ENCODE data around the gene GTPBP1.

Gene GTPBP1

DNA sequence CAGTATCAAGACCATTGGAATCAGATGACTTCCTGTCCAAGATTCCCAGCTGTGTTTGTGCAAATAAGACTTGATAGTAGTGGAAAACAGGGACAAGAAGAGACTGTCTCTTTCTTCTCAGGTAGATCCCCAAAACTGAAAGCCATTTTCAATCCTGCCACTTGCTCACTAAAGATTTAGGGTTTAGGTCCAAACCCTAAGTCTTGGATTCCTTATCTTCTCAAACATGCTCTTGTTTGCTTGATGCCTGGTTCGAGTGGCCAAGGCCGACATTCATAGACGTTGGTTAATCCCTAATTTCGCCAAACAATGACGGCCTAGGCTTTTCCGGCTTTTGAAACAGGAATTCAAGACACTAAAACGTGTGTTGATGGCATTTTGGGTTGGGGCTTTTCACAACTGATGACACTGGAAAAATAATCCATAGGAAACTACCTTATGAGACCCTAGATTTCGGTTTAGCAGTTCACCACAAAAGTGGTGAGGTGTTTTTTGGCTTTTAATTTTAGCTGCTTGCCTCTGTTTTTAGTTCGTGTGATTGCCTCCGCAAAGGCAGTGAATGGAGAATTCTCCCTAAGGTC is 1.0 kb upstream of the GTPBP1 start:
- DNase-seq, result no peak

DNA sequence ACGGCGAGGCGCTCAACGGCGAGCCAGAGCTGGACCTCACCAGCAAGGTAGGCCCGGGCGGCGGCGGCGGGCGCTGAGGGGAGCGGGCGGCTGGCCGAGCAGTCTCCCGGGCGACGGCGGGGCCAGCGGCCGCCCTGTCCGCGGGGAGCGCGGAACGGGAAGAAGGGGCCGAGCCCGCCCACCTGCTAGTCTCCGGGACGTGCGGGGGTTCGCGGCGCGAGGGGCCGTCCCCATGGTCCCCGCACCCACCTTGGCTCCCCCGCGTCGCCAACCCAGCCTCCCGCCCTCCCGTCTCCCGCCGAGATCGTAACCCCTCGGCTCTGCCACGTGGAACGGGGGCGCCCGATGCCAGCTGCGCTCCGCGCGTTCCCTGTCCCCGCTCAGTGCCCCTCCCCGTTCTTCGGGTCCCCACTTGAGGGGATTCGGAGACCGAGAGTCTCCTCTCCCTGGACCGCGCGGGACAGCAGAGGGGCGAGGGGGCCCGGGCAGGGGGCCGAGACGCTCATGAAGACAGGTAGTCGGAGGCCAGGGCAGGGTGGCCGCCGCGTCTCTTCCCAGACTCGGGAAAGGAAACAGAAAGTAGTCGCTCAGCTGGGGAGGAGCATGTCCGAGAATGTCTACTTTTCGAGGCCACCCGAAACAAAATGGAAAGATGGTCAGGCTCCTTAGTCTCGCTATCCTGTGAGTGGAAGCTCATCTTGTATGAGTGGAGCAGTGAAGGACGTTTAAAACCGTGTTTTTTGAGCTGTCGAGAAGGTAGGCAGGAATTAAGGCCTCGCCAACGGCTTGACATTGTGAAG is 557 bp downstream of the GTPBP1 start:
- no peak for DNase-seq

DNA sequence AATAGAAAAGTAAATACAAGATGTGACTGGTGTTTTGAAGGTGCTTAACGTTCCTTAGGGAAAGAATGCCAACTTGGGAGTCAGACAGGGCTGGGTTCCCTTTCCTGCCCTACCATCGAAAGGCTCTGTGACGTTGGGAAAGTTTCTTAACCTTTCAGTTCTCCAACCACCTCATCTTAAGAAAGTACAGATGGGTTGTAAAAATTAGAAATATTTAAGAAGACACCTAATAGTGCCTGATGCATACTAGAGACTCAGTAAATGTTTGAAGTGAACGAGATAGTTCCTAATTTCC is 1.1 kb downstream of the GTPBP1 start:
- no peak for DNase-seq

DNA sequence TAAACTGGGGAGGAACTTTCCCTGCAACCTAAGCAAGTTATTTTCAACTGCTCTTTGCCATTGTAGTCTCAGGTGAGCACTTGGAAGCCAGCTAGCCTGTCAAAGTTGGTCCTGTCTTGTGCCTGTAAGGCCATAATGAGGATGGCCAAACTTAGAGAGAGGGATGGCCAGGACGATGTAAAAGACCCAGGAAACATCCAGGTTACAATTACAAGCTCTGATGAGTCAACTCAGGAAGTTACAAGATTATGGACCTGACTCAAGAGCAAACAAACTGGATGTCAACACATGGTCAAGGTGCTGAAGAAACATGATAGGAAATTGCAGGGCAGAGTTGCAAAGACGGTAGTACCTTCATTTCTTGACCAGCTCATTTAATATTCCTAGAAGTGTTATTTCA is 1.6 kb downstream of the GTPBP1 start:
- no peak for DNase-seq

DNA sequence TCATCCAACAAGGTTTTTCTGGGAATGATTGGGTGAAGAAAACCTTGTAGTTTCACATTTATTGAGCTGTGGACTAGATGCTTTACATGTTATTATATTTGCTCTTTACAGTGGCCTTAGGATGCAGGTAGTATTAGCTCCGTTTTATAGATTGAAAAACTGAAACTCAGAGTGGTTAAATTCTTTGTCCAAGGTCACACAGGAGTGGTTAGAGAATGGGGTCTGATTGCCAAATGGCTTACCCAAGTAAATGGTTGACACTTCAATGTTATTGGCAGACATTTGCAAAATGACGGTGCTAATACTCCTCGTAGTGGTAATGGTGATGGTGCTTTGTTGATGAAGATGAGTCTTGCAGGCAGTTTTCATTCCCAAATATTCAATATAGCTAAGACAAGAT is 2.2 kb downstream of the GTPBP1 start:
- DNase-seq, result no peak

DNA sequence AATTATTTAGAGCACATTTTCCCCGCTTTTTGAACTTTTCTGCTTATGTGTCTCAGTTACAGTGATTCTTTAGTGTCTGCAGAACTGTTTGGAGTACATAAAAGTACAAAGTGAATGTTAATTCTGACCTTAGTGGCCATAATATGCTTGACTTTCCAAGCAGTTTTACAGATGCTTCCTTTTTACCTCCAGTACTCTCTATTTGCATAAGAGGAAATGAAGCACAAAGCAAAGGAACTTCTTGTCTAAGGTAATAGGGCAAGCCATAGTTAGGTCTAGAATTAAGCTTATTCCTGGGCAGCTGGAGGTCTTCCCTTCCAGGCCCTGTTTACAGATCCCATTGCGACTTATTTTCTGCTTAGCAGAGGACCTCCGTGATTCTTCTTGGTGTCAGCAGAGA is 3.6 kb downstream of the GTPBP1 start:
- DNase-seq, result no peak

DNA sequence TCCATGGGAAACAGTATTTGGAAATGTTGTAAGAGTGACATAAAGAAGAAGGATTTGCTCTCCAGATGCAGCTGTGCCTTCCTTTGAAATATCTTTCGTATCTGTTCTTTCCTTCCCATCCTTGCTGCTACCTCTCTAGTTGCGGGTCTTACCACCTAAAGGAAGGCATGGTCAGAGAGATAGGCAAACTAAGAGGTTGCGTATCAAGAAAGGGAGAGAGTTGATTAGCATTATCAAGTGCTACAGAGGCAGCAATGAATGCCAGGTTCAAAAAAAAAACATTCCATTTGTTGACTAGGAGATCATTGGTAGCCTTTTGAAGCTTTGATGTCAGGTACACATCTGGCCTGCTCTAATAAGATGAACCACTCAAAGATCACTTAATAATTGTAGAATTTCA is 4.6 kb downstream of the GTPBP1 start:
- no peak for DNase-seq

DNA sequence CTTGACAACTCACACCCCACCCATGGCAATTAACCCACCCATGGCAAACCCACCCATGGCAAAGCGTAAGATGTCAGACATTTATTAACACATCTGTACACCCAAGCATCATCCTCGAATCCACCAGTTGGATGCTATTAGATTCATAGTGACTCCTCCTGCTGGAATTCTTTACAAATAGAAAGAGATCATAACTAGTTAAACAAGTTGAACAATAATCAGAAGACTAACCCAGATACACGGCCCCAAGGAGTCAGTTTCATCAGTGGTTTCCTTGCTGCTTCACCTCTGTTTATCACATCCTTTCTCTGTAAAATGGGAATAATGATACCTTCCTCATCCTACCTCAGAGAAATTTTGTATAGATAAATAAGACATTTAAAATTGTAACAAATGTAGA is 5.1 kb downstream of the GTPBP1 start:
- no peak for DNase-seq

DNA sequence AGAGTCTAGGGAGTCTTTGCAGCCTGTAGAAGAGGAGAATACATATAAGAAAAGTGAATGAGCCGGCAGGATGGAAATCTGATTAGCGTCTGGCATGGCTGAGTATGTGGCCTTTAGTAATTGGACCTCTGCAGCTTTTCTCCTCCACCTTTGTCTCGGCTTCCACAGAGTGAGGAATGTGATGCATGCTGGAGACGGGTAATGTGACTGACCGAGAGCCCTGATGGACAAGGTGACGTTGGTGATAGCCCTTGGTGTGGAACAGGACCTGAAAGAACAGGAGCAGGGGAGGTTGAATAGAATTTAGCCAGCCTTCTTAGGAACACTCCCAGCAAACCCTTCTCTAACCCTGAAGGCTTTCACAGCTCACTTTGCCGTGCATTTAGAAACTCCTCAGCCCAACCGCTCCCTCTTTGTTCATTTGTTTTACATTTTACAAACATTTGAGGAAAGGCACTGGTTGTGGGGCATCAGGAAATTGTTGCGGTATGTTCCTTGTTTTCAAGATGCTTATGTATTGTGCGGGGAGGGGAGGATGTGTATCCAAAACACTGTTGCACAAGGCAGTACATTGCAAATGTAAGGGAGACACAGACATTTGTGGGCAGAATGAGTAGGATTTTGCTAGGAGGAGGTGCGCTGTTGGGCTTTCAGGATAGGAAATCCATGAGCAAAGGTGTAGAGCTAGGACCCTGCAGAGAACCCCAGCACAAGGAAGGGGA is 6.9 kb downstream of the GTPBP1 start:
- DNase-seq, result no peak

DNA sequence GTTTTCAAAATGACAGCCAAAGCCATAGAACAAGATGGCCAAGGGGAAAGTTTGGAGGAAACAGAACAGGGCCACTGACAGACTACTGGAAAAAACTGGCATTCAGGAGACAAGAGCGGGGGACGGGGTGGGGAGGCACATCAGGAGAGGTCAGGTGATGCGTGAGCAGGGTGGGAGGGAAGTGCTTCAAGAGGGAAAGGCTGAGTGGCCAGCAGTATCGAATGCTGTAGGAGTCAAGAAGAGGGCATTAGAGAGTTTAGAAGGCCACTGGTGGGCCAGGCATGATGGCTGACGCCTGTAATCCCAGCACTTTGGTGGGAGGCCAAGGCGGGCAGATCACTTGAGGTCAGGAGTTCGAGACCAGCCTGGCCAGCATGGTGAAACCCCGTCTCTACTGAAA is 8.2 kb downstream of the GTPBP1 start:
- DNase-seq, result no peak

DNA sequence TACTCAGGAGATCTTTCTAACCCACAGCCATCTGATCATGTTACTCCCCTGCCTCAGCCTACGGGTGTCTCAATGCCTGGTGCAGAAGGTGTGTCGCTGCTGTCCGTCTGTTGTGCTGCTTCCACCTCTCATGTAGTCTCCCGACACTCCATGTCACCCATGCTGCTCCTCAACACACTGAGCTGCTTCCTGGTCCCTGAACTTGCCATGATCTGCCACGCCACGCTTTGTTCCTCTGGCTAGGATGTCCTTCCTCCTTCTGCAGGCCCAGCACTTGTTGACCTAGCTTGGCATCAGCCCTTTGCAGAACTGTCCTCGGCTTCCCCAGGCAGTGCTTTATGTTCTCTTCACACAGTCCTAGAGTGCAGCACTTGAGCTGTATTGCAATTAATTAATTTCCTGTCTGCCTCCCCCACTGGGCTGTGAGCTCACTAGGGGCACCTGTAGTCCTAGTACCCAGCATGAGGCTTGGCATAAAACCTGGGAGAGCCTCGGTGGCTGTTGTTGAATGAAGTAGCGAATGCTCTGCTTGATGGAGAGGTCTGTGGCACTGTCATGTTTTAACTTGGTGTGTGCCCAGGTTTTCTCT is 9.5 kb downstream of the GTPBP1 start:
- DNase-seq, result no peak

DNA sequence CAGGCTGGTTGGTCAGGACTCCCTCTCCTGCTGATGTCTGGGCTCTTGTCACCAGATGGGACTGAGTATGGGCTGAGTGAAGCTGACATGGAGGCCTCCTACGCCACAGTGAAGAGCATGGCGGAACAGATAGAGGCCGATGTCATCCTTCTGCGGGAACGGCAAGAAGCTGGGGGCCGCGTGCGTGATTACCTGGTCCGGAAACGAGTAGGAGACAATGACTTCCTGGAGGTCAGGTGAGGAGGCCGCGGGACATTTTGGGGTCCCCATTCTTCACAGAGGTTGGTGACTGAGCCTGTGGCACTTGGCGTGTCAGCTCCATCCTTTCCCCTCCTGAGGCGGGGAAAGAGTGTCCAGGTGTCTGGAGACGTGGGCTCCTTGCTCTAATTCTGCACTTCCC is 10.1 kb downstream of the GTPBP1 start:
- no peak for DNase-seq

DNA sequence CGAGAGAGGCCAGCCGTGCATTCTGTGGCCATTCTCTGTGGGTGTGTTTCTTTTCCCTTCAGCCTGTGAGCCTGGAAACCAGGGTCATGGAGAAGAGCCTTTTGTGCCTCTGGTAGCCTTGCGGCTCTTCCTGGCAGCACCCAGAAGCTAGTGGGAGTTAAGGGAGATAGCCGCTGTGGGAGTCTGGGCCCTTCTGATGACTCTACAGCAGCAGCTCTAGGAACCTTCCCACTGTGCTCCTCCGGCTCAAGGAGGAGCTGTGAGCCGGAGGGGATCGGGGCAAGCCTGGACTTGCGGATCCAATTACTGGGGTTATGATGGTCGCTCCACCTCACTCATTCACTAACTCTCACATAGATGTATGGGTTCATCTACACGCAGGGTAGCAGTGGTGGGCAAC is 10.5 kb downstream of the GTPBP1 start:
- no peak for DNase-seq

DNA sequence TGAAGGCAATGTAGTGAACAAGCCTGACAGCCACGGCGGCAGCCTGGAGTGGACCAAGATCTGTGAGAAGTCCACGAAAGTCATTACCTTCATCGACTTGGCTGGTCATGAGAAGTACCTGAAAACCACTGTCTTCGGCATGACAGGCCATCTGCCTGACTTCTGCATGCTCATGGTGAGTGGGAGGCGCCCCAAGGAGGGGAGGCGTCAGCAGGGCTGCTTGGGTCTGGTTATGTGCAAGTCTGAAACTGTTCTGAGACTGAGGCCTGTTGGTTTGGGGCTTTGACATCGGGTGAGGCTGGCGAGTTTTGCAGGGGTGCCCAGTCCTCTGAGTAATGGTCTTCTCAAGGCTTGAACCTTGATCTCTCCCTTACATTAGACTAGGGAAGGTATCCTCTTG is 11.1 kb downstream of the GTPBP1 start:
- no peak for DNase-seq

DNA sequence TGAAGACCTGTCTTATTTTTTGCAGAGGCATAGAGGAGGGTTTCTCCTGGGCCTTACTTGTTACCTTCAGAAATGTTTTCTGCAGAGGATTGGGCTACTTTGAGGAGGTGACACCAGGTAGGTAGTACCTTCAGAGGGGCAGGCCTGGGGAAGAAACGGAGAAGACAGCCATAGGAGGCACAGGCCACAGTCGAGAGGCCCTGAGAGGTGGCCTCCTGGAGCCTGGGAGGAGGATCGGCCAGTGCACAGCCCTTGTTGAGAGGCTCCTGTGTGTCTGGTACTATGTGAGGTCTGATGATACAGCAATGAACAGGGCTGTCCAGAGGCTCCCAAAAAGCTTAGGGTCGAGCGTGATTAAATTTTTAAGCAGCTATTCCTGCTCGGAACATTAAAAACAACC is 11.5 kb downstream of the GTPBP1 start:
- no peak for DNase-seq

DNA sequence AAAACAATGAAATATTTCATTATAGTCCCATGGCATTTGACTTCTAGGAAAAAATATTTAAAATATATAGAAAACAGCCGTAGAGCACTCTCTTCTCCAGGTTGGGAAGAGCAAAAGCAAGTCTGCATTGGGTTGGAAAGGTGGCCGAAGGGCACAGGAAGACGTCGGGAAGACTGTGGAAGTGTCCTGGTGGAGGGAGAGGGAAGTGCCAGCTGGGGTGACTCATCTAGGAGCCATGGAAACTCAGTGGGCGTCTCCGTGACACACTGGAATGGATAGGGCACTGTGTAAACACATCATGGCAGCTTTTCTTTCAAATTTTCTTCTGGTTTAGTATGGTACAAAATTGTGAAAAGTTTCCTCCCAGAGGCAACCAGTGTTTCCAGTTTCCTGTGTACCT is 12.7 kb downstream of the GTPBP1 start:
- peak; percentile 86 for DNase-seq

DNA sequence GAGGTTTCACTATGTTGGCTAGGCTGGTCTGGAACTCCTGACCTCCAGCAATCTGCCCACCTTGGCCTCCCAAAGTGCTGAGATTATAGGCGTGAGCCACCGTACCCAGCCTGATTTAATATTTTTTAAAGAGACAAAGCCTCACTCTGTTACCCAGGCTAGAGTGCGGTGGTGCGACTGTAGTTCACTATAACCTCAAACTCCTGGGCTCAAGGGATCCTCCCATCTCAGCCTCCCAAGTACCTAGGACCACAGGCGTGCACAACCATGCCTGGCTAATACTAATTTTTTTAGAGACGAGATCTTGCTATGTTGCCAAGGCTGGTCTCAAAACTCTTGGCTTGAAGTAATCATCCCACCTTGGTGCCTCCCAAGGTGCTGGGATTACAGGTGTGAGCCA is 13.5 kb downstream of the GTPBP1 start:
- DNase-seq, result no peak

DNA sequence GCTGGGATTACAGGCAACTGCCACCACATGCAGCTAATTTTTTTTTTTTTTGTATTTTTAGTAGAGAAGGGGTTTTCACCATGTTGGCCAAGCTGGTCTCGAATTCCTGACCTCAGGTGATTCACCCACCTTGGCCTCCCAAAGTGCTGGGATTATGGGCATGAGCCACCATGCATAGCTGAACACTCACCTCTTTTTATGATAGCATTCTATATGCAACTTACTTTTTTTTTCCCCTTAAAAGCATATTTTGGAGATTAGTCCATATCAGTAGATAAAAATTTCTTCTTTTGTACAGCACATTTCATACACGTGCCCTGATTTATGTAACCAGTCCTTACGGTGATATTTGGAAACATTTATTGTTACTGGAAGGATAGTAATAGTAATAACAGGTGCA is 14.6 kb downstream of the GTPBP1 start:
- DNase-seq, result no peak

DNA sequence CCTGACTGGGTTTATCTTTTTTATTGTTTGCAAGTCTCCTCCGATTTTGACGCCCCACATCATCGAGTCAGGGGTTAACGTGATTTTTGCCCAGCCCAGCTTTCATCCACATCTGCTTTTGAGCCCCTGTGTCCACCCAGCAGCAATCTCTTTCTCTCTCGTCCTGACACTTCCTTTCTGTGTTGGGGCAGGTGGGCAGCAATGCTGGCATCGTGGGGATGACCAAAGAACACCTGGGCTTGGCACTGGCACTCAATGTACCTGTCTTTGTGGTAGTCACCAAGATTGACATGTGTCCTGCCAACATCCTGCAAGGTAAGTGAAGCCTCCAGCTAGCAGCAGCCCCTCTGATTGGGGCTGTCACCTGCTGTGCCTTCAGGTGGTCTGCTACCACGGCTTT is 15.8 kb downstream of the GTPBP1 start:
- DNase-seq, result no peak

DNA sequence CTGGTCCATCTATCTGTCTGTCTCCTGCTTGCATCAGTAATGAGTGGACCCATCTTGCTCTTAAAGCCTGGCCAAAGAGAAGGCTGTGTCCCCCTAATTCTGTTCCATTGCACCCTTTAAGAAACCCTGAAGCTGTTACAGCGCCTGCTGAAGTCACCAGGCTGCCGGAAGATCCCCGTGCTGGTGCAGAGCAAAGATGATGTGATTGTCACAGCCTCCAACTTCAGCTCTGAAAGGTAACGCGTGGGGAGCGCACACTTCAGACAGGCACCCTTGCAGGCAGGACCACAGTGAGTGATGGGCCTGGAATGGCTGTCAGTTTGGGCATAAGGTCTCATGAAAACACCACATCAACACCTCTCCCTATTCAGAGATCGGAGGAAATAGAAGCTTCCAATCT is 18.4 kb downstream of the GTPBP1 start:
- no peak for DNase-seq

DNA sequence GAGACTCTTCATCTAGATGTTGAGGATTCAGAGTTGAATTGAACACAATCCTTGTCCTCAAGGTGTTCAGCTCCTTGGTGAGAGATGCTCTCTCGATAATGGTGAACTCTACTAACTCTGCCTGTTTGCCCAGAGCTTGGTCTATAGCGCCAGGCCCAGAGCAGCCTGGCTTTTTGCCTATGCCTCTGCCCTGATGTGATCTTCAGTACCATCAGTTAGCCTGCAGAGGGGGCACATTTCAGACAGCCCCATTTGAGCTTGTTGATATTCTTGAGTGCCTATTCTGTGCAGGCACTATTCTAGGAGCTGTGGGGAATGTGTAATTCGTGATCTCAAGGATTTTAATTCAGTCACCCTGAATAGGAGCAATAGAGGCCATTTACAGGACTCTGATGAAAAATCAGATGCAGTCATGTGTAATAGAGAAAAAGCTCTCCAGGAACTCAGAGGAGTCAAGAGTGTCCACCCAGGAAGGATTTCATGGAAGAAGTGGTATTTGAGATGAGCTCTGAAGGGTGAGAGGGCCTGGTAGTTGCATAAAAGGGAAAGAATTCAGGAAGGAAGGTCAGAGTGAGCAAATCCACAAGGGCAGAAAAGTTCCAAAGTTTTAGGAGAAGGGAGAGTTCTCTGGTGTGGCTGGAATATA is 19.3 kb downstream of the GTPBP1 start:
- no peak for DNase-seq

DNA sequence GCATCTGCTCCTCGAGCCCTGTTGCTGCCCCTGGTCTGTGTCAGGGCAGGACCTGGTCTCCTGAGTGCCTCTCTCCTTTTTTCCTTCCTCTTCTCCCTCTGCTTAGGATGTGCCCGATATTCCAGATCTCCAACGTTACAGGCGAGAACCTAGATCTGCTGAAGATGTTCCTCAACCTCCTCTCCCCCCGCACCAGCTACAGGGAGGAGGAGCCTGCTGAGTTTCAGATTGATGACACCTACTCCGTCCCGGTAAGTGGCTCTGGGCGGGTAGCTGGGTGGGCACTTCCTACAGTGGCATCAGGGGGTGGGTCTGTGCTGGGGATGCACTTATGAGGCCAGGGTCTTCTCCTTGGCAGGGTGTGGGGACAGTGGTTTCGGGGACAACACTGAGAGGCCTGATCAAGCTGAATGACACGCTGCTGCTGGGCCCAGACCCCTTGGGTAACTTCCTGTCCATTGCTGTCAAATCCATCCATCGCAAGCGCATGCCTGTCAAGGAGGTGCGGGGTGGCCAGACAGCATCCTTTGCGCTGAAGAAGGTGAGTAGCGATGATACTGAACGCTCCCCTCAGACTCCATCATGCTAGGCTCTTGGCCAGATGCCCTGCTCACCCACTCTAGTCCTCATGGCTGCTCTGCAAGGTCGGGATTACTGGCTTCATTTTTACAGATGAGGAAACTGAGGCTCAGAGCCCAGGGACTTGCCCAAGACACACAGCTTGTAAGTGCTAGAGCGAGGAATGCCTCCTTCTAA is 20.3 kb downstream of the GTPBP1 start:
- no peak for DNase-seq

DNA sequence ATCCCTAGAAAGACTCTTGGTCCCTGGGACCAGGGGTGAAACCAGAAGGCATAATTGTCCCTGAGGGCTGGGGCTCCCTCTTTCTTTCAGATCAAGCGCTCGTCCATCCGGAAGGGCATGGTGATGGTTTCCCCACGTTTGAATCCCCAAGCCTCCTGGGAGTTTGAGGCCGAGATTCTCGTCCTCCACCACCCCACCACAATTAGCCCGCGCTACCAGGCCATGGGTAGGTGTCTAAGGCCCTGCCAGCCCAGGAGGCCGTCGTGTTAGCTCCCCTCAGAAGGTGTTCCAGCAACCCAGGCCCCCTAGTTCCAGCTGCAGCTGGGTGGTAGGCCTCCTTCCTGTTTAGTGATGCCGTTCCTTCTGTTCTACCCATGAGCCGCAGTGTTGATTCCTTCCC is 21.4 kb downstream of the GTPBP1 start:
- DNase-seq, result no peak
